T47D (cell line): ENCODE results near the gene ATRN.

ENCODE experiments used
- DNase-seq, 2 experiments: peaks; one replicate each; pipeline versions ENCODE4 v3.0.0 to v3.0.0-alpha.2; 2011 to 2012; ENCODE audit warnings: low read depth in 1 of 2, low spot score in 1 of 2
- JUND ChIP-seq: IDR thresholded peaks from 2 replicates; pipeline ENCODE4 v1.6.1; 2012; ENCODE audit warnings: low read depth
- in situ Hi-C: cut with HindIII; loops from 2 replicates; pipeline ENCODE4 v1.10.0; 2016; ENCODE audit warnings: low sequenced_read_pairs, low pct_unique_long_range_greater_than_20kb

ATRN gene

GRCh38 chr20:3452136-3452535 is 18.7 kb upstream of the ATRN start:
- TF ChIP-seq JUND, result no peak

GRCh38 chr20:3452690-3453089 is 18.1 kb upstream of the ATRN start:
- in situ Hi-C loops, result no loop called here

More at GRCh38 chr20:3452136-3452535, 18.7 kb upstream of the ATRN start:
- in situ Hi-C loops, result no loop called here
- DNase-seq, result no peak

GRCh38 chr20:3454831-3455230 is 16.0 kb upstream of the ATRN start:
- in situ Hi-C loops, result no loop called here
- no peak for TF ChIP-seq JUND
- peak in 1 of 2 experiments; percentile 18 for DNase-seq

More at GRCh38 chr20:3452690-3453089, 18.1 kb upstream of the ATRN start:
- TF ChIP-seq JUND, result no peak
- DNase-seq, result no peak

- no peak for DNase-seq
- TF ChIP-seq JUND, result no peak
- in situ Hi-C loops, result no loop called here
Measured at GRCh38 chr20:3456648-3457047, 14.2 kb upstream of the ATRN start.

GRCh38 chr20:3459881-3460307 is 10.9 kb upstream of the ATRN start:
- no peak for DNase-seq
- in situ Hi-C loops, result no loop called here
- TF ChIP-seq JUND, result no peak

GRCh38 chr20:3461211-3461771 is 9.5 kb upstream of the ATRN start:
- in situ Hi-C loops, result no loop called here
- TF ChIP-seq JUND, result no peak
- DNase-seq, result no peak

GRCh38 chr20:3461911-3462677 is 8.7 kb upstream of the ATRN start:
- no peak for DNase-seq
- TF ChIP-seq JUND, result no peak
- in situ Hi-C loops, result no loop called here

GRCh38 chr20:3464166-3464565 is 6.7 kb upstream of the ATRN start:
- no peak for TF ChIP-seq JUND
- in situ Hi-C loops, result no loop called here
- no peak for DNase-seq

- in situ Hi-C loops, result no loop called here
- no peak for DNase-seq
- TF ChIP-seq JUND, result no peak
Measured at GRCh38 chr20:3465301-3465700, 5.5 kb upstream of the ATRN start.

- in situ Hi-C loops, result no loop called here
- DNase-seq, result no peak
- TF ChIP-seq JUND, result no peak
Measured at GRCh38 chr20:3470208-3470626, 601 bp upstream of the ATRN start.

GRCh38 chr20:3471397-3472021 is 691 bp downstream of the ATRN start:
- DNase-seq, result no peak
- in situ Hi-C loops, result no loop called here
- no peak for TF ChIP-seq JUND

GRCh38 chr20:3472105-3472504 is 1.3 kb downstream of the ATRN start:
- no peak for TF ChIP-seq JUND
- in situ Hi-C loops, result no loop called here
- DNase-seq, result no peak

GRCh38 chr20:3473324-3473723 is 2.5 kb downstream of the ATRN start:
- in situ Hi-C loops, result no loop called here

More at GRCh38 chr20:3473324-3473723, 2.5 kb downstream of the ATRN start:
- no peak for TF ChIP-seq JUND
- DNase-seq, result no peak
